H1 (cell line): ENCODE results near the gene ASB13.

Source experiments
- EZH2 ChIP-seq: fragments of 200-600 bp; sonication (generic); IDR thresholded peaks from 2 replicates; pipeline ENCODE4 v1.7.1; 2012; ENCODE audit warnings: low read depth, mild to moderate bottlenecking, moderate library complexity, low read length, inconsistent platforms; ENCODE audit not compliant: severe bottlenecking
- GTF2F1 ChIP-seq: IDR thresholded peaks from 2 replicates; pipeline ENCODE4 v1.6.1; 2012; ENCODE audit warnings: low read depth, low read length, improper control_type of control experiment, borderline replicate concordance
- HDAC6 ChIP-seq: IDR thresholded peaks from one replicate; pipeline ENCODE4 v1.7.1; 2012; ENCODE audit warnings: low read depth, mild to moderate bottlenecking, inconsistent platforms, low read length, moderate library complexity
- JUN ChIP-seq: IDR thresholded peaks from 2 replicates; pipeline ENCODE4 v1.6.1; 2011; ENCODE audit warnings: low read depth, mild to moderate bottlenecking, improper control_type of control experiment, low read length
- MAFK ChIP-seq: IDR thresholded peaks from 2 replicates; pipeline ENCODE4 v1.6.1; 2012; ENCODE audit warnings: low read depth, mild to moderate bottlenecking, improper control_type of control experiment, low read length
- POLR2A ChIP-seq, 2 experiments: IDR thresholded peaks; 1 replicate in 1 of 2; 2 replicates in 1 of 2; pipeline ENCODE4 v1.6.1; 2011; ENCODE audit warnings: low read depth in 2 of 2, low read length in 2 of 2, mild to moderate bottlenecking in 2 of 2; ENCODE audit errors: control extremely low read depth in 1 of 2
- RFX5 ChIP-seq: IDR thresholded peaks from 2 replicates; pipeline ENCODE4 v1.6.1; 2011; ENCODE audit warnings: low read depth, low read length, improper control_type of control experiment, borderline replicate concordance
- RNF2 ChIP-seq: fragments of 200-900, 300-1000 bp; sonication (generic); IDR thresholded peaks from 2 replicates; pipeline ENCODE4 v1.7.1; 2016; ENCODE audit warnings: borderline replicate concordance, low read depth, mild to moderate bottlenecking, antibody characterized with exemption, low read length; ENCODE audit not compliant: poor library complexity, severe bottlenecking; ENCODE audit errors: missing control alignments
- TAF1 ChIP-seq: IDR thresholded peaks from 2 replicates; pipeline ENCODE4 v1.6.1; 2011; ENCODE audit warnings: mild to moderate bottlenecking, low read depth, low read length
- ZNF274 ChIP-seq: IDR thresholded peaks from 2 replicates; pipeline ENCODE4 v1.7.0; 2012; ENCODE audit warnings: low read length, borderline replicate concordance; ENCODE audit errors: extremely low read depth
- TF ChIP-seq, protein P1 (sequence below): IDR thresholded peaks from 2 replicates; pipeline ENCODE4 v1.6.1; 2012; ENCODE audit warnings: low read length, inconsistent platforms
- TF ChIP-seq, protein P2 (sequence below), 3 experiments: IDR thresholded peaks; 1 replicate in 2 of 3; 2 replicates in 1 of 3; pipeline versions ENCODE4 v1.5.1 to v1.6.1; 2011; ENCODE audit warnings: low read length in 3 of 3, mild to moderate bottlenecking in 3 of 3, inconsistent platforms in 2 of 3, low read depth in 1 of 3, moderate library complexity in 1 of 3; ENCODE audit not compliant: insufficient read depth in 1 of 3; ENCODE audit errors: control extremely low read depth in 1 of 3

DNA sequence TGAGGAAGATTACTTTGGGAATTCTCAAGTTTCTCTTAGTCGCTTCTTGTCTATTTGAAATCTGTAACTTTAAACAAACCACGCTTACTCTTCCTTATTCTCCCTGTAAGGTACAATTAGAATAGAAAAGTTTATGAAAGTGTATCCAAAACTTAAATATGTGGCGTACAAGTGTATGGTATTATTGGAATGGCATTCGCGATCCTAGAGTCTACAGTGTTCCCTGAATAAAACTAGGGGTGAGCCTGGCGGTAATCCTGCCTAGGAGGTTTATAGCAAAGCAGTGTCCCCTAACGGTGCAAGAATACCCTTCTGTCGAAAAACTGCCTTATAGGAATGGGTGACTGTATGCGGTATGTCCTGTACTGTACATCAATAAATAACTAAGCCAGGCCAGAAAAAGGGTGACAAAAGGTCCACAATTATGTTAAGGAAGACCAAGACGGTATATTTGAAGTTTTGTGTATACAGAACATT is 19.4 kb upstream of the ASB13 start:
- TF ChIP-seq, protein P1, sequence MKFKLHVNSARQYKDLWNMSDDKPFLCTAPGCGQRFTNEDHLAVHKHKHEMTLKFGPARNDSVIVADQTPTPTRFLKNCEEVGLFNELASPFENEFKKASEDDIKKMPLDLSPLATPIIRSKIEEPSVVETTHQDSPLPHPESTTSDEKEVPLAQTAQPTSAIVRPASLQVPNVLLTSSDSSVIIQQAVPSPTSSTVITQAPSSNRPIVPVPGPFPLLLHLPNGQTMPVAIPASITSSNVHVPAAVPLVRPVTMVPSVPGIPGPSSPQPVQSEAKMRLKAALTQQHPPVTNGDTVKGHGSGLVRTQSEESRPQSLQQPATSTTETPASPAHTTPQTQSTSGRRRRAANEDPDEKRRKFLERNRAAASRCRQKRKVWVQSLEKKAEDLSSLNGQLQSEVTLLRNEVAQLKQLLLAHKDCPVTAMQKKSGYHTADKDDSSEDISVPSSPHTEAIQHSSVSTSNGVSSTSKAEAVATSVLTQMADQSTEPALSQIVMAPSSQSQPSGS, result no peak
- TF ChIP-seq GTF2F1 (no peak), ZNF274 (no peak), HDAC6 (no peak), RNF2 (no peak), POLR2A (IDR thresholded peaks at IDR 0.05; ENCODE audit: control extremely low read depth in 1 of 2, low read depth in 2 of 2, low read length in 2 of 2) (no peak), RFX5 (no peak), EZH2 (no peak), TAF1 (no peak), MAFK (no peak), JUN (no peak)
- TF ChIP-seq, protein P2, sequence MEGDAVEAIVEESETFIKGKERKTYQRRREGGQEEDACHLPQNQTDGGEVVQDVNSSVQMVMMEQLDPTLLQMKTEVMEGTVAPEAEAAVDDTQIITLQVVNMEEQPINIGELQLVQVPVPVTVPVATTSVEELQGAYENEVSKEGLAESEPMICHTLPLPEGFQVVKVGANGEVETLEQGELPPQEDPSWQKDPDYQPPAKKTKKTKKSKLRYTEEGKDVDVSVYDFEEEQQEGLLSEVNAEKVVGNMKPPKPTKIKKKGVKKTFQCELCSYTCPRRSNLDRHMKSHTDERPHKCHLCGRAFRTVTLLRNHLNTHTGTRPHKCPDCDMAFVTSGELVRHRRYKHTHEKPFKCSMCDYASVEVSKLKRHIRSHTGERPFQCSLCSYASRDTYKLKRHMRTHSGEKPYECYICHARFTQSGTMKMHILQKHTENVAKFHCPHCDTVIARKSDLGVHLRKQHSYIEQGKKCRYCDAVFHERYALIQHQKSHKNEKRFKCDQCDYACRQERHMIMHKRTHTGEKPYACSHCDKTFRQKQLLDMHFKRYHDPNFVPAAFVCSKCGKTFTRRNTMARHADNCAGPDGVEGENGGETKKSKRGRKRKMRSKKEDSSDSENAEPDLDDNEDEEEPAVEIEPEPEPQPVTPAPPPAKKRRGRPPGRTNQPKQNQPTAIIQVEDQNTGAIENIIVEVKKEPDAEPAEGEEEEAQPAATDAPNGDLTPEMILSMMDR (IDR thresholded peaks at IDR 0.05; ENCODE audit: control extremely low read depth in 1 of 3, insufficient read depth in 1 of 3, low read depth in 1 of 3, low read length in 3 of 3), result no peak
